HG03196 (cell line): ENCODE data around the gene CACNA2D1.
"Not testable (repeated sequence)": the region's sequence is repeated elsewhere in the genome, so short reads cannot be mapped to it uniquely, and the experiment has no call there.

Source experiments
- ATAC-seq: cut with Tn5 transposase; IDR thresholded peaks from one replicate; pipeline ENCODE4 v1.9.1; 2021; ENCODE audit not compliant: unreplicated experiment

Gene CACNA2D1

GRCh38 chr7:82393840-82394220 is 49.7 kb downstream of the CACNA2D1 start:
- ATAC-seq, result no peak

DNA sequence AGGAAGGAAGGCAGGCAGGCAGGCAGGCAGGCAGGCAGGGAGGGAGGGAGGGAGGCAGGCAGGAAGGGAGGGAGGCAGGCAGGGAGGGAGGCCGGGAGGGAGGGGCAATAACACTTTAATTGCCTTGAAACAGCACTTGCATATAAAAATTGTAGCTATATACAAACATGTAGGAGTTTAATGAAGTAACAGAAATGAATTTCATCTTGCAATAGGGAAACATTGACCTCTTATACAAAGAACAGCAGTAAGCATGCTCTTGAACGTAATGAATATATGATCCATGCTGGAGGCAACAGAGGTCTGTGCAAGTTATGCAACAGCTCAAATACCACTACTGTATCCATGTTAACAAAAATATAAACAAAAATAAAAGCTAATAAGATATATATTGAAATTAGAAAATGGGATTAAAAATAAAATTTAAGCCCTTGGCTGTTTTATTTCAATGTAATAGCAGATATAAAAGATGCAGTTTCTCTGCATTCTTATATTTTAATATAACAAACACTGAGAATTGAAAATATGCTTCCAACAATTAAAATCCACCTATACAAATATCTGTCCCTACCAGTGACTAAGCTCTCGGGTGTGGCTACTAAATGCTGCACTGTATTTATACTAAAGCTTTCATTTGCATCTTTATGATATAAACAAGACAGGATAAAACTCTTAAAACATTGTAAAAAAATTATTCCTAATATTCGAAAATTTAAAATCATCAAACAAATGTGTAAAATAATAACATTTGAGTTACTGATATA is 50.3 kb downstream of the CACNA2D1 start:
- ATAC-seq, result no peak

DNA sequence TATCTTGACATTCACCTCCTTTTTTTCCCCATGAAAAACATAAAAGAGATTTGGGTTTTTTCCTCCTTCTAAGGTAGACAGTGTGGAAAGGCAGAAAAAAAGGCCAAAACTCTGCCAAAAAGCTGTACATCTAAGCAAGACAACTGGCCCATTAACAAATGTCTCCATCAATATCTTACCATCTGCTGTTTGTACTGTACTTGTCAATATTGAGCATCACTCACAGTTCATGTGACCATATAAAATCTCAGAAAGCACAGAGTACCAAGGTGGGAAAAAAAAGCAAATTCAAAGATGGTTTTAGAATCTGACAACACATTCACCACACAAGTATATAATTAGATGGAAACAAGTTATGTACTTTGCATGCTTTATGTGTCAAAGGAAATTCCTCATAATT is 52.6 kb downstream of the CACNA2D1 start:
- ATAC-seq, result no peak

DNA sequence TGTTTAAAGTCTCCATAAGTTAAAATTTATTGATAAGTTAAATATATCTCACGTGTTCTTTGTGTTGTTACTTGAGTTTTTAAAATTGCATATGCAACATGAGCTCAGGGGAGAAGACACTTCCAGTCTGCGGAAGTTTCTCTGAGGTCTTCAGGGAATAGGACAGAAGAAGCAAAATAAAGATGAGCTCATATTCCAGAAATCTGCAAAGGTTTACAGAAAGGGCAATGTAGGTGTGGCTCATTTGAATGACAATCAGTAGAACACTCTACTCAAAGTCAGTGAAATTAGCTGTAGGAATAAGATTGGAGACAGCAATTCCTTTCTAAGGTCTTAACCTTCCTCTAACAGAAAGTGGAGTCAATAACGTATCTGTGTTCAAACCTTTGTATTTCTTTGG is 53.7 kb downstream of the CACNA2D1 start:
- no peak for ATAC-seq

DNA sequence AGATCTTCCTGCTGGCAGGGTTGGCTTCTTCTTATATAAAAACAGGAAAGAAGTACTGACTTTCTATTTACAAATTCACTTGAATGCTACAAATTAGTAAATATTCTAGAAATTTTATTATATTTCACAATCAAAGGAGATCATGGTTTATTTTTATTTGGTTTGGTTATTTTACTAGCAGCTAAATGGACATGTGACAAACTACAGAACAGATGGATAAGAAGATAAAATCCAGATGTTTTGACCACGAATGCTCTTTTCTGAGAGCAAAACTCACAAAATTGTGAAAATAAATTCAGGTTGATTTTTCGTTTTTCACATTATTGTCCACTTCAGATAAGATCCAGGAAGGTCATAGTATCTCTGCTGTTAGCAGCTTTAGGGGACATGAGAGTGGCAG is 55.4 kb downstream of the CACNA2D1 start:
- ATAC-seq, result no peak

DNA sequence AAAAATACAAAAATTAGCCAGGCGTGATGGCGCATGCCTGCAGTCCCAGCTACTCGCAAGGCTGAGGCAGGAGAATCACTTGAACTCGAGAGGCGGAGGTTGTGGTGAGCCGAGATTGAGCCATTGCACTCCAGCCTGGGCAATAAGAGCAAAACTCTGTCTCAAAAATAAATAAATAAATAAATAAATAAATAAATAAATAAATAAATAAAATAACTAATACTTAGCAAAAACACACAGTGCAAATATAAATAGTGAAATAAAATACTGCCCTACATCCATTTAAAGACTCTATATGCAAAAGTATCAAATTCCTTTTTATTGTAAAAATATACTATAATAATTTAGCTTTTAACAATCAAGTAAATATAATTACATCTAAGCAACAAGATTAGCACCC is 57.0 kb downstream of the CACNA2D1 start:
- ATAC-seq, result not testable (repeated sequence)

- ATAC-seq, result no peak
These were observed 58.8 kb downstream of the CACNA2D1 start for GRCh38 chr7:82384779-82385178.

DNA sequence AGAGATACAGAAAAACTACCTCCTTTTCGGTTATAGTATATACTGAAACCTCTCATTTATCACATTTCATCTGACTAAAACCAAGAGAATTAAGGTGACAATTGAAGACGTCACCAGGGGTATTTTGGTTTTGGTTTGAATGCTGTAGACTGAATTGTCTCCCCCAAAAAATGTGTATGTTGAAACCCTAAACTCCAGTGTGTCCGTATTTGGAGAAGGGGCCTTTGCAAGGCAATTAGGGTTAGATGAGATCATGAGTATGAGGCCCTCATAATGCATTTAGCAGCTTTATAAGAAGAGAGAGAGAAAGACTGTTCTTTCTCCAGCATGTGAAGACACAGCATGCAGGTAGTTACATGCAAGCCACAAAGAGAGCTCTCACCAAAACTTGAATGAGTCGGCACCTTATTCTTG is 59.5 kb downstream of the CACNA2D1 start:
- no peak for ATAC-seq

- no peak for ATAC-seq
These were observed 61.3 kb downstream of the CACNA2D1 start for GRCh38 chr7:82382276-82382675.

DNA sequence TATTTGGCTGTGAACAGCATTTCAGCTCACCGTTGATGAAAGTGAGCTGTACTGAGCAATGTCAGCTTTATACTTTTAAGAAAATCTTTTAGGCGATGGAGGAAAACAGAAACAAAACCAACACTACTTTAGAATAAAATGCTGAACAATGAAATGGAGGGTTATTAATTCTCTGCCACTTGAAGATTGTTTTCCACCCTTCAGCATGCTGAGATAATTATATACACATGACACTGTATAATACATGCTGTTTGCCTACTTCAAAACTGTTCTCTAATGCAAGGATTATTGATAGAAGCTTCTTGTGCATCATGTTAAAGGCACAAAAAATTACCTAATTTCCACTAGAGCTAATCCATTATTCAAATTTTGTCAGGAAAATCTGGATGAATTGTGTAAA is 66.8 kb downstream of the CACNA2D1 start:
- ATAC-seq, result no peak

GRCh38 chr7:82375713-82376112 is 67.9 kb downstream of the CACNA2D1 start:
- no peak for ATAC-seq

DNA sequence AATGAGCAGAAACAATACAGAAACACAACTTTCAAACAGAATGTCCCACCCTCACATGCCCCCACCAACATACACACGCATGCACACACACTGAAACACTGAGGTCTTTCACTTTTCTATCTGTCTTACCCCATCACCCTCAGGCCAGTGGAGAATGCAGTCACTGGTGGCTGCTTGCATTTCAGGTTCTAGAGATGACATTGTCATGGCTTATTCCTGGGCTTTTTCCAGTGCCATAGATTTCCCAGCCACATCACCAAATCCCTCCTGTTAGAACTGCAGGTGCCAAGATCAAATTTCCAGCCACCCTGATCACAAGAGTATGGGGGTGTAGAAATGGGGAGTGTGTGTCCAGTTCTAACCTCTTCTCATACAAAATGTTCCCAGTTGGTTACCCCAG is 68.4 kb downstream of the CACNA2D1 start:
- no peak for ATAC-seq

GRCh38 chr7:82373926-82374635 is 69.5 kb downstream of the CACNA2D1 start:
- ATAC-seq, result no peak

GRCh38 chr7:82364671-82365070 is 78.9 kb downstream of the CACNA2D1 start:
- ATAC-seq, result no peak

DNA sequence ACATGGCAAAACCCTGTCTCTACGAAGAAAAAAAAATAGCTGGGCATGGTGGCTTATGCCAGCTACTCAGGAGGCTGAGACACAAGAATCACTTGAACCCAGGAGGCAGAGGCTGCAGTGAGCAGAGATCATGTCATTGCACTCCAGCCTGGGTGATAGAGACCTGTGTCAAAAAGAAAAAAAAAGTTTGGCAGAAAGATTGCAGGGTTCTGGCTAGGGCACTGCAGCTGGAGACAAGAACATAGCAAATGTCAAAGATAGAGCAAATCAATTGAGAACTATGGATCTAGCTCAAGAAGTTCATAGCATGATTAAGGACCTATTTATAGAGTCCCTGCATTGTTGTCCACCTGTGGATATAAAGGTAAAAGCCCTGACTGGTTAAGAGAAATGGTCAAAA is 79.5 kb downstream of the CACNA2D1 start:
- no peak for ATAC-seq

DNA sequence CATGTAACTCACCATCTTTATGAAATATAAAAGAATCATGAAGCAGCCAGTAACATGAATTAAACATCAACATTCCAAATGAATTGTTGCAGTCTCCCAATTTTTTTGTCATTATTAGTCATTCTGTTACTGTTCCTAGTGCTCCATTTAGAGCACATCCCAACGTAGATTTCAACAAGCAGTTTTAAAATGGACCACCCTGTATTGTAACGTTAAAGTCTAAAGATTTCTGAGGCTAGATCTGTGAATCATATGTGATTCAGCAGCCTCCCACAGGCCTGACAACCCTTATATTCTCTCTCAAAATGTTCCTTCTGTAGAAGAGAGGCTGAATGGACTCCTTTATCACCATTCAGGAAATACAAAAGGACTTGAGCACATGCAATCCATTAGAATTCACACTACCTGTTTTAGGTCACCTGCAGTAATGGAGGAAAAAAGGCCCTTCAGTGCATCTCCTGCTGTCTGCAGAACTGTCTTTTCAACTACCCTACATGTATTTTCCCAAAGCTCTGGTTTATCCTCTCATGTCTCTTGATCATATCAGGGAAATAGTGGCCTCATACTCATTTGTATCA is 81.4 kb downstream of the CACNA2D1 start:
- ATAC-seq, result no peak

GRCh38 chr7:82360591-82361368 is 82.8 kb downstream of the CACNA2D1 start:
- ATAC-seq, result no peak

- ATAC-seq, result no peak
These were observed 84.2 kb downstream of the CACNA2D1 start for GRCh38 chr7:82359426-82359825.

DNA sequence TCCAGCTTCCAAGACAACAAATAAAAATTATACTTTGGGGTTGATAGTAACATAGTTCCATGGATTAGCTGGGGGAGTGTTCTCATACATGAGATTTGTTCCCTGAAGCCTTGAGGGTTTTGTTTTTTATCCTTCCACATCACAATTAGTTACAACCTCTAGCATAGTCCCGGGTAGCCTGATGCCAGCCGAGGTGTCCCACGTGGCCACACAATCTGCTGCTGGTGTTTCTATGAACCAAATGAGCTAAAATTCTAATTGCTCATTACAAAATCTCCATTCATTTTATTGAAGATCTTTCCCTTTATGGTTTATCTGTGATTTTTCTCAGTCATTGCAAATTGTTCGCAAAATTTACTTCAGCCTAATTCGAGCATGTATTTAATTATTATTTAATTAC is 84.7 kb downstream of the CACNA2D1 start:
- no peak for ATAC-seq

DNA sequence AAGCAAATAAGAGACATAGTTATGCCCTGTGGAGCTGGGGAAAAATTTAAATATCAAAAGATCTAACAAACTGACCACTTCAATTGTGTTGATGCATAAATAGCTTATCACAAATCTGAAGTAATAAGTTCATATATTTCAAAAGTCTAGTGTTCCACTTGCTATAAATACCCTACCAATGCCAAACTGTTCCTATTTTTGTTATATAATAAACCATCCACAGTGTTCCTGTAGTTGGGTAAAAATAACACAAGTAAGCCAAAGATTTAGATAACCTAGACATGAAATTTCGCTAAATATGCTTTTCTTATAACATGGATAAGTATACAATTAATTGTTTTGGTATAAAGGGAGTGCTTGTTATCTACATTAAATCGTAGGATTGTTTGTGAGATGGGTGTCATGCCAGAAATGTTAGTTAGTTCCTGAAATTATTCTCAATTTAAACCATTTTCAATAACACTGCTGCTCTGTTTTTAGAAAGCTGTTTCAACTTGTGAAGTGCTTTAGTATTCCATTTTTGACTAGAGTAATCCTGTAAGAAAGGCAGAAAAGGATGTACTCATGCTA is 85.5 kb downstream of the CACNA2D1 start:
- ATAC-seq, result no peak

- no peak for ATAC-seq
These were observed 95.3 kb downstream of the CACNA2D1 start for GRCh38 chr7:82348251-82348650.
